ENCODE results near the gene CALHM4.
A peak's percentile ranks its signal among the peaks of the same experiment; 100 is the strongest.

CALHM4 gene

GRCh38 chr6:116542426-116542825 lies 11.1 kb upstream of the CALHM4 start:
- no peak for DNase-seq (ENCODE audit: low spot score)

- DNase-seq (ENCODE audit: low spot score): no peak
Observed at GRCh38 chr6:116543149-116543548, 10.4 kb upstream of the CALHM4 start.

GRCh38 chr6:116545651-116546050 lies 7.9 kb upstream of the CALHM4 start, which contains the start of gene TRAPPC3L:
TRAPPC3L (minus strand) TSS chr6:116545684; CDS start chr6:116545514, 170 bp downstream.
- no peak for DNase-seq (ENCODE audit: low spot score)

GRCh38 chr6:116547358-116547757 lies 6.2 kb upstream of the CALHM4 start:
- no peak for DNase-seq (ENCODE audit: low spot score)

- no peak for DNase-seq (ENCODE audit: low spot score)
Observed at GRCh38 chr6:116550796-116551195, 2.8 kb upstream of the CALHM4 start.

- no peak for DNase-seq (ENCODE audit: low spot score)
Observed at GRCh38 chr6:116556065-116556464, 2.5 kb downstream of the CALHM4 start.

DNA sequence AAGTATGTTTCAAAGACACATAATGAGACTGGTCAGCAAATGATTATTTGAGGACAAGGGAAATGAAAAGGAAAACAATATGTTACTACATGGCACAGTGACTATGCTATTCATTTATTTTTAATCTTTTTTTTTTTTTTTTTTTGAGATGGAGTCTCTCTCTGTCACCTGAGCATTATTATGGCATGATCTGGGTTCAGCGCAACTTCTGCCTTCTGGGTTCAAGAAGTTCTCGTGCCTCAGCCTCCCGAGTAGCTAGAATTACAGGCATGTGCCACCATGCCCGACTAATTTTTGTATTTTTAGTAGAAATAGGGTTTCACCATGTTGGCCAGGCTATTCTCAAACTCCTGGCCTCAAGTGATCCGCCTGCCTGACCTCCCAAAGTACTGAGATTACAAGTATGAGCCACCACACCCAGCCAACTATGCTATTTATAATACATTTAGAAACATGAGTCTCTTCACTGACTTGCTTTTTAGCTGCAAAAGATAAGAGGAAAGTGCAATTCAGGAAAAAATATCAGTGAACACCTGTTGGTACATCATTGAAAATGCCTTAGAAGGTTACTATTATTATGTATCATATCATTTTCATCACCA lies 3.4 kb downstream of the CALHM4 start:
- DNase-seq (ENCODE audit: low spot score): no peak

GRCh38 chr6:116557893-116558292 lies 4.3 kb downstream of the CALHM4 start:
- DNase-seq (ENCODE audit: low spot score): no peak

DNA sequence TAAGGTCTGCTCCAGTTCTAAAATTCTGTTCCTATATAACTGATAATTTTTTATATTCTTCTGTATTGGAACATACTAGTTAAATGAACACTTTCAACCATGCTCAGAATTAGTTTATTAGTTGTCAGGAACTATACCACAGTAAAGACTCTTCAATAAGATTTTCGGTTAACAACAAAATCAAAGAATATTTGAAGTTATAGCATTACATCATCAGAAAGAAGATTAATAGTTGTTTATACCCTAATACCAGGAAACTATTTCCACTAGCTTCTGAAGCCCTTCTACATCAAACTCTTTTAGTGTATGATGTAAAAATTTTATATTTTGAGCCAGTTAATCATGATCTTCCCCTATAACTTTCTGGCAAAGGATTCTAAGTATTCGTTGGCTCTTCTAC lies 6.6 kb downstream of the CALHM4 start:
- no peak for DNase-seq (ENCODE audit: low spot score)

- peak; percentile 87 for DNase-seq (ENCODE audit: low spot score)
Observed at GRCh38 chr6:116561377-116562018, 7.9 kb downstream of the CALHM4 start.

- no peak for DNase-seq (ENCODE audit: low spot score)
Observed at GRCh38 chr6:116562019-116562403, 8.5 kb downstream of the CALHM4 start.

- DNase-seq (ENCODE audit: low spot score): no peak
Observed at GRCh38 chr6:116562614-116563013, 9.1 kb downstream of the CALHM4 start.

- no peak for DNase-seq (ENCODE audit: low spot score)
Observed at GRCh38 chr6:116563830-116564229, 10.3 kb downstream of the CALHM4 start.

DNA sequence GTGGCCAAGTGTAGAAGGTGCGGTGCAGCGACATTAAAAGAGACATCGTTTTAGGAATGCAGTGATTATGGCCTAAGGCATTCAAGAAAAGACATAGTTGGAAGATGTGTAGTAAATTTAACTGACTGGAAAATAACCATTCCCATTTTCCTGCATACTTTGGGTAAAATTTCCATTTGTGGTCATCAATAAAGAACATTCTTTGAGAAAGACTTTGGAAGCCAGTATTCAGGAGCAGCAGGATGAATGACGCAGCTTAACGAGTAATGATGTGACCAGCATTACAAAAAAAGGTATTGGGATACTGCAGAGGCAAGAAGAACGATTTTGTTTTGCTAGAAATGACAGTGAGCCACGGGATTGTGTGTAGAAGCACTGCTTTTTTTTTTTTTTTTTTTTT lies 10.8 kb downstream of the CALHM4 start:
- no peak for DNase-seq (ENCODE audit: low spot score)

DNA sequence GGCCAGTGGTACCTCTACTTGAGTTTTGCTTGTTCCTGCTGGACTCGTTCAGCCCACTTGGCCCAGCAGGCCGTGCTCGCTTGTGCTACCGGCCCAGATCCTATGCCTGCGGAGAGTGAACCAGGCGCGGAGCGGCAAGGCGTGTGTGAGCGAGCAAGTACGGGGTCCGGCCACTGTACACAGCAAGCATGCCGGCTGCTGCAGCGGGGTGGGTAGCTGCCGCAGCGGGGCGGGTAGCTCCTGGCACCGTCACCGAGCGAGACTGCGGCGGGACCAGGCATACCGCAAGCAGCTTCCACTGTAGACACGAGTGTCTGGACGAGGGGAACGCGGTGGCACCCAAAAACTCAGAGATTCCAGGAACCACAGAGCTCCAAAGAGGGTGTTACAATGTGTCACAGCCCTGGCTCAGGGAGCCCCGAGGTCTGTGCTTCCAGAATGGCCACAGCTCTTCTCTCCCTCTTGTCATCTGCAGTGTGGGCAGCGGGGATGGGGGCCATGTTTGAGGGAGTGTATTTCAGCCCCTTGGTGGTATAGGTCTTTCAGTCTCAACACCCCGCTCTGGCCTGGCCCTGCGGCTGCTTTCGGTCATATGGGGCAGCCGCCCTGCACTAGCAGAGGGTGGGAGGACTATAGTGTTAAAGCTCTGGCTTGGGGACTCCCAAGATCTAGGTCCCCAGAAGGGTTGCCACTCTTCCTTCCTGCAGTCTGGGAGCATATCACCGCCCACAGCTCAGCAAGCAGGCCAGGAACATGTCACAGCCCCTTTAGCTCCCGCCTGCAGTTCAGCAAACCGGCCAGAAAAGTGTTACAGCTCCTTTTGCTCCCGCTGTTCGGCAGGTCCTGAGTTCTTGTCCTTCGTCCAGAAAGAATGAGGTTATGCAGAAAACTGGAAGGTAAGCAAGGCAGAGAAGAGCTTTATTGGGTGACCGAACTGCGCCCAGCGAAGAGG lies 11.6 kb downstream of the CALHM4 start:
- peak; percentile 46 for DNase-seq (ENCODE audit: low spot score)

DNA sequence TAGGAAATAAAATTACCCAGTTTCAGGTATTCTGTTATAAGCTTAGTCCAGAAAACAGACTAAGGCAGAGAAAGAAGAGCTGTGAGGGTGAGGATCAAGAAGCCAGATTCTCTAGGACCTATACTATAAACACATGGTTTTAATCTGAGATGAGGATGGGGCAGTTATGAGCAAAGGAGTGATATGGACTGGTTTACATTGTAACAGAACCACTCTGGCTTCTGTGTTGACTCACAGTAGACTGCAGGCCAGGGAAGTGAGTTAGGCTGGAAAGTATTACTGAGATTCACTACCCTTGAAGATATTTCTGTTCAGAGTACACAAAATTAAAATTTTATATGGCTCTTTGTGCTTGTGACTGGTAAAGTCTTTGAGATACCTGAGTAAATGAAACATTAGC lies 14.6 kb downstream of the CALHM4 start:
- DNase-seq (ENCODE audit: low spot score): no peak

- DNase-seq (ENCODE audit: low spot score): no peak
Observed at GRCh38 chr6:116568821-116569755, 15.5 kb downstream of the CALHM4 start.

GRCh38 chr6:116570856-116571682 lies 17.5 kb downstream of the CALHM4 start, which contains the start of gene RWDD1:
RWDD1 (plus strand) TSS chr6:116571504; CDS start chr6:116571583, 79 bp downstream.
- DNase-seq (ENCODE audit: low spot score): peak; percentile 100

- DNase-seq (ENCODE audit: low spot score): no peak
Observed at GRCh38 chr6:116571683-116572000, 18.1 kb downstream of the CALHM4 start.

- no peak for DNase-seq (ENCODE audit: low spot score)
Observed at GRCh38 chr6:116572162-116572561, 18.6 kb downstream of the CALHM4 start.

DNA sequence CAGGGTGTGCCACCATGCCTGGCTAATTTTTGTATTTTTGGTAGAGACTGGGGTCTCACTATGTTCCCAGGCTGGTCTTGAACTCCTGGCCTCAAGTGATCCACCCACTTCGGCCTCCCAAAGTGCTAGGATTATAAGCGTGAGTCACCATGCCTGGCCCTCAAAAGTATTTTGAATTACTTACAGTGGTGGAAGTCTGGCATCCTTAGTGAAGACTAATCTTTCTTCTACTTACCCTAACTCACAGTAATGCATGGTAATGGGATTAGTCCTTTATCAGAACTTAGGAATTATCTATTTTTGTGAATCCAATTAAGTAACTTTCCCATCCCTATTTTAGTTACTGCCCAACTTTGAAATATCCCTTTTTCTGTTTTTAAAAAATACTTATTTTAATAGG lies 21.7 kb downstream of the CALHM4 start:
- no peak for DNase-seq (ENCODE audit: low spot score)

All from Ammon's horn (tissue), 1 donor.